DOHH2 (cell line): Measurements from ENCODE around the gene OR6Y1.

Source experiments
- CTCF ChIP-seq: fragments of 200-600 bp; sonication (generic); IDR thresholded peaks from one replicate; pipeline ENCODE4 v1.5.1; 2014; ENCODE audit warnings: antibody characterized with exemption, mild to moderate bottlenecking, low read depth, low read length; ENCODE audit not compliant: poor library complexity, severe bottlenecking
- EZH2phosphoT487 ChIP-seq: fragments of 200-600 bp; sonication (generic); IDR thresholded peaks from 2 replicates; pipeline ENCODE4 v1.6.1; 2017; ENCODE audit warnings: borderline replicate concordance, mild to moderate bottlenecking, antibody characterized with exemption, low read length, moderate library complexity, mixed read lengths

GRCh38 chr1:158552296-158552695, 1.9 kb downstream of the OR6Y1 start:
- TF ChIP-seq CTCF (no peak), EZH2phosphoT487 (no peak)
